ENCODE results near the gene SUFU. TPM values are rescaled to one million over a fixed set of nuclear protein-coding genes. Genes with fewer than 3 reads are reported as not detected.

SUFU gene
- total RNA-seq, 1 donor from 2014 or later = 19.9 TPM

- H3K4me3 Mint-ChIP-seq (ENCODE audit: unreplicated experiment) = no peak overlapping the region
- no peaks in the 10 kb centered on the region for H3K36me3 Mint-ChIP-seq (ENCODE audit: unreplicated experiment)
- H3K27me3 Mint-ChIP-seq (ENCODE audit: unreplicated experiment) = no peaks in the 10 kb centered on the region
- TF ChIP-seq CTCF (IDR thresholded peaks at IDR 0.05; ENCODE audit: partially characterized antibody, unreplicated experiment) = no peak
- no peaks in the 10 kb centered on the region for H3K9me3 Mint-ChIP-seq (ENCODE audit: unreplicated experiment)
- no peak for DNase-seq
- no peak overlapping the region for H3K27ac Mint-ChIP-seq (ENCODE audit: unreplicated experiment)
- H3K4me1 Mint-ChIP-seq (ENCODE audit: low read depth, unreplicated experiment) = peaks cover 7% of the 10 kb centered on the region
Observed at GRCh38 chr10:102511583-102512274, 8.0 kb downstream of the SUFU start.

DNA sequence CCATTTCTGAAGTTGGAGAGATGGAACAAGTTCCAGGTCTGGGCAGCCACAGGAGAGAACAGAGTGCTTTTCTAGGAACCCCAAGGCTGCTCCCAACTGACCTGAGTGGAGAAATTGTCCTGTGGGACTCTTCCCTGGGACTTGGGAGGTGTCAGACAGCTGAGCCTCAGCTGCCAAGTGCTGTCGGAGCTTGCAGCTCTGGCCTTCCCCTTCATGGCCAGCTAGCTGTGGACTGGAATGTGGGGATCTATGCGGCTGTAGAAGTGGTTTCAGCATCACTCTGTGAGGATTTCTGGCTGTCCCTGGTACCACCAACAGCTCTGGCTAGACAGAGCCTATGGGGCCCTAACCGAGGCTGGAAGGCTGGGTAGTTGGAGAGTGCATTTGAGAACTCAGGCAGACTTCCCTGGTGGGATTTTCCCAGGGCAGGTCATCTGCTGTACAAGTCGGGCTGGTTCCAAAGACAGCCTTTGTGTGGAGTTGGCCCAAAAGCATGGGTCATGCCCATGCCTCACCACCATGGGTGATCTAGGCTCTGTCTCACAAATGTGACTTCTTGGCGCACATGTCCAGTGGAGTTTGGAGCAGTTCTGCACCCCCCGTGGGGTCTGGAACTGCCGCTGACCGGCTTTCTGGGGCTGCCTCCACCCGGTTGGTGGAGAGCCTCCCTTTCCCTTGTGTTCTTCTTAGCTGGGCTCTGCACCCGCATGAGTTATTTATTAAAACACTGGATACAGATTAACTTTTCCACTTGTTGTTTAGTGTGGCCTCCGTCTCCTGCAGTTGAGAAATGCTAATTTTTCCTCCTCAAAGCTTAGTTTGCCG lies 10.9 kb downstream of the SUFU start:
- Mint-ChIP-seq H3K36me3 (ENCODE audit: unreplicated experiment) (no peaks in the 10 kb centered on the region), H3K27me3 (ENCODE audit: unreplicated experiment) (no peaks in the 10 kb centered on the region), H3K9me3 (ENCODE audit: unreplicated experiment) (no peaks in the 10 kb centered on the region), H3K4me3 (ENCODE audit: unreplicated experiment) (no peak overlapping the region), H3K4me1 (ENCODE audit: low read depth, unreplicated experiment) (peaks cover 4% of the 10 kb centered on the region), H3K27ac (ENCODE audit: unreplicated experiment) (no peak overlapping the region)
- TF ChIP-seq CTCF (IDR thresholded peaks at IDR 0.05; ENCODE audit: partially characterized antibody, unreplicated experiment) = no peak
- DNase-seq = no peak

DNA sequence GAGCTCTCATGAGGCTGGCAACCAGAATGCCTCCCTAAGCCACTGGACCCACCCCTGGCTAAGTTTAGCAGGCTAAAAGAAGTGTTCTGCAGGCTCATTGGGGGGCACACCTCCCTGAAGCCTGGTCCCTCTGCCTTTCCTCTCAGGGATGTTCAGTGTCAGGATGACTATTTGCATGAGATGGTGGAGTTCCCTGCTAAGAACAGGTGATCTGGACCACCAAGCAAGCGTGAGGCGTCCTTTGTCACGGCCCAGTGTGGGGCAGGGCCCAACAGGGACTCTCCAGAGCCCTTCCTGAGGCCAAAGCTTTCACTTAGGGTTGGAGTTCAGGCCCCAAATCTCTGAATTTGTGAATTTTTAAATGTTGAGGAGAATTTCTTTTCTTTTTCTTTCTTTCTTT lies 12.0 kb downstream of the SUFU start:
- no peak overlapping the region for H3K27ac Mint-ChIP-seq (ENCODE audit: unreplicated experiment)
- H3K4me3 Mint-ChIP-seq (ENCODE audit: unreplicated experiment) = no peak overlapping the region
- H3K9me3 Mint-ChIP-seq (ENCODE audit: unreplicated experiment) = no peaks in the 10 kb centered on the region
- H3K36me3 Mint-ChIP-seq (ENCODE audit: unreplicated experiment) = no peaks in the 10 kb centered on the region
- no peak for TF ChIP-seq CTCF (IDR thresholded peaks at IDR 0.05; ENCODE audit: partially characterized antibody, unreplicated experiment)
- no peaks in the 10 kb centered on the region for H3K27me3 Mint-ChIP-seq (ENCODE audit: unreplicated experiment)
- DNase-seq = no peak
- H3K4me1 Mint-ChIP-seq (ENCODE audit: low read depth, unreplicated experiment) = peaks cover 4% of the 10 kb centered on the region

- Mint-ChIP-seq H3K4me3 (ENCODE audit: unreplicated experiment) (no peak overlapping the region), H3K9me3 (ENCODE audit: unreplicated experiment) (no peaks in the 10 kb centered on the region)
Observed at GRCh38 chr10:102517553-102517952, 13.8 kb downstream of the SUFU start.

More at GRCh38 chr10:102517553-102517952, 13.8 kb downstream of the SUFU start:
- DNase-seq = no peak
- H3K27ac Mint-ChIP-seq (ENCODE audit: unreplicated experiment) = no peak overlapping the region
- H3K4me1 Mint-ChIP-seq (ENCODE audit: low read depth, unreplicated experiment) = peaks cover 4% of the 10 kb centered on the region
- no peaks in the 10 kb centered on the region for H3K27me3 Mint-ChIP-seq (ENCODE audit: unreplicated experiment)
- H3K36me3 Mint-ChIP-seq (ENCODE audit: unreplicated experiment) = no peaks in the 10 kb centered on the region
- TF ChIP-seq CTCF (IDR thresholded peaks at IDR 0.05; ENCODE audit: partially characterized antibody, unreplicated experiment) = no peak
